K562 (cell line): Measurements from ENCODE around the gene ZCCHC9. TPM values are rescaled to one million over a fixed set of nuclear protein-coding genes. Genes with fewer than 3 reads are reported as not detected.

Experiments used
- ATAC-seq: fragments of 200-7000 bp; cut with Tn5 transposase; 3 replicates; pipeline ENCODE4 v1.9.1; 2020; ENCODE audit warnings: moderate library complexity
- BruUV-seq: library from RNA; stranded (reverse); fragments of 400-500 nt; replicated peaks from 2 replicates; lab custom pipeline; 2021; lab: Mats Ljungman, UMichigan
- CTCF ChIA-PET: fragments of 300-600 bp; formaldehyde crosslinking; extraction: SDS; loops from one replicate; lab custom pipeline; 2021; ENCODE audit warnings: low intra/inter-chr PET ratio; lab: Yijun Ruan, JAX
- POLR2A ChIA-PET: fragments of 300-600, 350-650 bp; sonication (Branson Sonifier 250); formaldehyde crosslinking; extraction: SDS; loops from one replicate; lab custom pipeline; 2021; ENCODE audit warnings: antibody characterized with exemption, inconsistent platforms; lab: Yijun Ruan, JAX
- DNase-seq, 4 experiments: peaks; one replicate each; pipeline versions ENCODE4 v3.0.0 to v3.0.0-alpha.2; 2011 to 2018; ENCODE audit warnings: low spot score in 3 of 4, mixed read lengths in 3 of 4; ENCODE audit errors: extremely low read depth in 1 of 4
- FAIRE-seq: peaks from 2 replicates; lab custom pipeline; 2011; peaks lifted over from hg19 to GRCh38; lab: Jason Lieb, UNC
- H2AFZ ChIP-seq: 2 replicates; pipeline ENCODE4 v1.6.0; 2011; ENCODE audit warnings: low read depth, low read length, control low read depth, inconsistent platforms
- H3K27ac ChIP-seq: fragments of 200-600 bp; 3 replicates; pipeline ENCODE4 v1.8.0; 2011; ENCODE audit warnings: low read depth, mild to moderate bottlenecking, control low read depth, inconsistent platforms, low read length, moderate library complexity, mixed read lengths; ENCODE audit errors: extremely low read depth
- H3K27me3 ChIP-seq, 2 experiments: fragments of 300-600 bp in 1 of 2; 2 replicates in 1 of 2; 3 replicates in 1 of 2; pipeline versions ENCODE4 v1.6.0 to v1.8.0; 2011; ENCODE audit warnings: inconsistent platforms in 2 of 2, low read length in 2 of 2, mild to moderate bottlenecking in 1 of 2, mixed read lengths in 1 of 2, moderate library complexity in 1 of 2; ENCODE audit not compliant: control insufficient read depth in 2 of 2, insufficient read depth in 2 of 2
- H3K36me3 ChIP-seq: fragments of 300-600 bp; 3 replicates; pipeline ENCODE4 v1.8.0; 2011; ENCODE audit warnings: mild to moderate bottlenecking, low read length, inconsistent platforms; ENCODE audit not compliant: control insufficient read depth, insufficient read depth
- H3K4me1 ChIP-seq, 2 experiments: fragments of 200-600 bp in 1 of 2; replicated peaks in 1 of 2; 2 replicates in 1 of 2; 3 replicates in 1 of 2; pipeline versions ENCODE4 v1.5.1 to v1.8.0; 2011; ENCODE audit warnings: inconsistent platforms in 2 of 2, low read length in 2 of 2, mild to moderate bottlenecking in 1 of 2, mixed read lengths in 1 of 2, moderate library complexity in 1 of 2; ENCODE audit not compliant: control insufficient read depth in 2 of 2, insufficient read depth in 2 of 2
- H3K4me2 ChIP-seq: 2 replicates; pipeline ENCODE4 v1.6.1; 2011; ENCODE audit warnings: low read length, control low read depth, inconsistent platforms, mixed read lengths; ENCODE audit not compliant: insufficient read depth
- H3K4me3 ChIP-seq: fragments of 200-600 bp; sonication (generic), shearing (Covaris generic); 2 replicates; pipeline ENCODE4 v1.5.1; 2016; ENCODE audit warnings: control low read depth, inconsistent platforms
- H3K79me2 ChIP-seq: fragments of 200-600 bp; 3 replicates; pipeline ENCODE4 v1.8.0; 2011; ENCODE audit warnings: low read length, inconsistent platforms; ENCODE audit not compliant: control insufficient read depth, insufficient read depth
- H3K9ac ChIP-seq, 2 experiments: 2 replicates each; pipeline versions ENCODE4 v1.6.0 to v1.6.1; 2011; ENCODE audit warnings: low read depth in 2 of 2, low read length in 2 of 2, control low read depth in 1 of 2, inconsistent platforms in 1 of 2, mild to moderate bottlenecking in 1 of 2, mixed read lengths in 1 of 2; ENCODE audit not compliant: insufficient read depth in 1 of 2
- H3K9me1 ChIP-seq: one replicate; pipeline ENCODE4 v1.6.0; 2011; ENCODE audit warnings: inconsistent platforms, mild to moderate bottlenecking, low read length, moderate library complexity; ENCODE audit not compliant: control insufficient read depth, insufficient read depth
- H3K9me3 ChIP-seq: replicated peaks from 2 replicates; pipeline ENCODE4 v1.5.1; 2011; ENCODE audit warnings: low read depth, low read length, inconsistent platforms; ENCODE audit not compliant: control insufficient read depth, insufficient read depth
- H4K20me1 ChIP-seq: replicated peaks from 2 replicates; pipeline ENCODE4 v1.6.1; 2011; ENCODE audit warnings: low read length, inconsistent platforms, mixed read lengths; ENCODE audit not compliant: control insufficient read depth, insufficient read depth
- ARNT ChIP-seq, 2 experiments: fragments of 450-650 bp; IDR thresholded peaks; 2 replicates each; pipeline ENCODE4 v1.6.1; 2016; ENCODE audit warnings: mild to moderate bottlenecking in 1 of 2
- BHLHE40 ChIP-seq: IDR thresholded peaks from 2 replicates; pipeline ENCODE4 v1.6.1; 2011; ENCODE audit warnings: low read length, improper control_type of control experiment
- CREM ChIP-seq: IDR thresholded peaks from 2 replicates; pipeline ENCODE4 v1.6.1; 2014; ENCODE audit warnings: antibody characterized with exemption, low read depth
- EP400 ChIP-seq: fragments of 450-650 bp; IDR thresholded peaks from 2 replicates; pipeline ENCODE4 v1.6.1; 2017; ENCODE audit warnings: antibody characterized with exemption, mild to moderate bottlenecking, moderate library complexity
- FOXM1 ChIP-seq, 2 experiments: fragments of 450-650 bp in 1 of 2; sonication (generic) in 1 of 2; formaldehyde crosslinking in 1 of 2; IDR thresholded peaks; 2 replicates each; pipeline versions ENCODE4 v1.6.1 to v1.9.0; 2017 to 2022; ENCODE audit warnings: low read depth in 2 of 2, mild to moderate bottlenecking in 2 of 2, missing genetic modification reagents in 1 of 2, moderate library complexity in 1 of 2
- GTF2E2 ChIP-seq: fragments of 200-800 bp; sonication (Bioruptor generic); IDR thresholded peaks from 2 replicates; pipeline ENCODE4 v1.6.1; 2016; ENCODE audit warnings: missing genetic modification characterization, missing compliant biosample characterization
- IFI16 ChIP-seq: fragments of 250-450 bp; sonication (Bioruptor Pico); IDR thresholded peaks from 2 replicates; pipeline ENCODE4 v2.1.2; 2022; ENCODE audit warnings: mild to moderate bottlenecking, inconsistent platforms
- MECOM ChIP-seq: fragments of 250-450 bp; sonication (Bioruptor Pico); IDR thresholded peaks from 2 replicates; pipeline ENCODE4 v1.8.0; 2022; ENCODE audit warnings: inconsistent platforms
- NBN ChIP-seq: fragments of 450-650 bp; IDR thresholded peaks from 2 replicates; pipeline ENCODE4 v1.6.1; 2016; ENCODE audit warnings: low read depth, mild to moderate bottlenecking
- NFIX ChIP-seq: fragments of 250-450 bp; sonication (Bioruptor Pico); IDR thresholded peaks from 2 replicates; pipeline ENCODE4 v1.4.0; 2020; ENCODE audit warnings: low read depth, mild to moderate bottlenecking, moderate library complexity
- RAD51 ChIP-seq: fragments of 450-650 bp; IDR thresholded peaks from 2 replicates; pipeline ENCODE4 v1.7.1; 2016; ENCODE audit warnings: low read depth, mild to moderate bottlenecking, borderline replicate concordance
- RFX5 ChIP-seq: IDR thresholded peaks from 2 replicates; pipeline ENCODE4 v1.6.1; 2011; ENCODE audit warnings: low read depth, mild to moderate bottlenecking, improper control_type of control experiment, low read length
- TAL1 ChIP-seq: fragments of 450-650 bp; IDR thresholded peaks from 2 replicates; pipeline ENCODE4 v1.6.1; 2016; ENCODE audit warnings: mild to moderate bottlenecking
- TOE1 ChIP-seq, 2 experiments: fragments of 450-650 bp in 1 of 2; sonication (generic) in 1 of 2; formaldehyde crosslinking in 1 of 2; IDR thresholded peaks; 2 replicates each; pipeline versions ENCODE4 v1.7.1 to v1.8.0; 2016 to 2022; ENCODE audit warnings: borderline replicate concordance in 2 of 2, mild to moderate bottlenecking in 2 of 2, antibody characterized with exemption in 1 of 2, inconsistent platforms in 1 of 2, low read depth in 1 of 2, missing genetic modification reagents in 1 of 2, moderate library complexity in 1 of 2
- ZNF354B ChIP-seq: fragments of 250-450 bp; sonication (Bioruptor Pico); IDR thresholded peaks from 2 replicates; pipeline ENCODE4 v1.4.0; 2020
- WGBS: fragments of 100-300 bp; shearing (Covaris generic); methylation state at CpG from one replicate; pipeline ENCODE4 v1.1.6; 2016; ENCODE audit warnings: low coverage, mixed read lengths; ENCODE audit not compliant: insufficient coverage; ENCODE audit errors: missing lambda C conversion rate; 5-methylcytosine and 5-hydroxymethylcytosine counted together
- in situ Hi-C: fragments of 300-500 bp; cut with MboI; formaldehyde crosslinking; loops from 4 replicates; pipeline ENCODE4 v1.15.0; 2018; ENCODE audit warnings: inconsistent platforms, mixed read lengths
- intact Hi-C: fragments of 100-400 bp; cut with micrococcal nuclease; formaldehyde crosslinking; loops from 2 replicates; pipeline ENCODE4 v1.14.2; 2022
- polyA plus RNA-seq, 8 experiments: library from polyadenylated mRNA; depleted of rRNA in 4 of 8; stranded (reverse) in 5 of 8; unstranded in 3 of 8; fragments of >200 nt; fragmentation: Nextera tagmentation in 2 of 8; fragmentation: Illumina TruSeq in 1 of 8; extraction: Ambion mirVana in 2 of 8; extraction: Trizol in 1 of 8; gene quantifications; 2 replicates each; pipeline versions ENCODE4 v1.2.1 to v1.2.3, GENCODE V29; 2011 to 2014; ENCODE audit warnings: inconsistent platforms in 1 of 8, missing spikeins in 1 of 8
- total RNA-seq, 7 experiments: library from RNA; depleted of rRNA in 6 of 7; stranded (reverse); fragments of >200 nt in 6 of 7; fragmentation: Illumina TruSeq in 2 of 7; extraction: Trizol in 2 of 7; gene quantifications; 2 replicates each; pipeline versions ENCODE4 v1.2.1 to v1.2.3, GENCODE V29; 2011 to 2021; ENCODE audit warnings: low replicate concordance in 1 of 7
- TF ChIP-seq, protein P1 (sequence below): fragments of 450-650 bp; formaldehyde crosslinking; IDR thresholded peaks from 2 replicates; pipeline ENCODE4 v1.4.0; 2020; ENCODE audit warnings: mild to moderate bottlenecking, mixed read lengths

Gene ZCCHC9
- total and polyA plus RNA-seq, 9 of the 15 experiments (the other 6 are each of a cell fraction or from before 2014, with no cell fraction given): 40.3 to 95.3 (median 59.9) TPM

DNA sequence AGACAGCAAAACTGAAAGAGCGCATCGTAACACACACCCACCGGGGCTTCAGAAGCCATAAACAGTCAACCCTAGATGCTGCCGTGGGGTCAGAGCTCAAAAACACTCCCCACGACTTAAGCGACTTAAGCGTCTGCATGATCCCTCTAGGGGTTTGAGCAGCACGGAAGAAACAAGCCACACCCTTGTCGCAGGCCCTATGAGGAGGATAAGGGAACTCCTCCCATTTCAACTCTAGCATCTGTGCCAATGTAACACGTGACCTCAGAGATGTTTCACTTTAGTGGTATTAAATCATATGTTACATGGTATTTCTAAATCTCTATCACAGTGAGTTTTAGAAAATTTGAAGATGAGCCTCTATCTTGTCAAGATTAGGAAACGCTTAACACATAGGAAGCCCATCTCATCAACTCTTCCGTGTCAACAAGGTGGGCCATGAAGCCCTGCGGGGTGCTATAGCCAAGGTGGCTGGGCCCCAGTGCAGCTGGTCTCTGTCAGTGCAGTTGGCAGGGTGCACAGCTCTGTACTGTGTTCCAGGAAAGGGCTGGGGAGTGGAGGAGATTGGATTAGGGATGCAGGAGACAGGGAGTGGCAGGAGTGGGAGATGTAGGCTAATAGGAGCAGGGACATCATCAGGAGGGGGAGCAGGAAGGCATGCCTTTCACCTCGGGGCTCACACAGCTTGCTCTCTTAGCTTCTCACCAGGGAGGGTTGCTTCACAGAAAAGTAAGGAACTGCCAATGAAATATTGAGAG lies 33.1 kb downstream of the ZCCHC9 start:
- 13% methylated on average over 14 of the region's 14 CpGs for WGBS
- ATAC-seq (peak; percentile 91), DNase-seq (peak in 2 of 4 experiments; percentile 17 to 38)
- peaks cover 3 to 12% of the 10 kb centered on the region in 2 experiments; a peak in 3 of 5 replicates for H3K27me3 ChIP-seq
- no peaks in the 10 kb centered on the region for H4K20me1 ChIP-seq
- peak overlapping the region; percentile 28 for H3K4me2 ChIP-seq
- H3K4me1 ChIP-seq: no peaks in the 10 kb centered on the region; a peak in 2 of 5 replicates
- no peak overlapping the region for H3K9ac ChIP-seq
- in situ Hi-C loops: no loop called here
- peak overlapping the region; percentile 64 for H2AFZ ChIP-seq
- TF ChIP-seq TOE1 (IDR thresholded peaks at IDR 0.05; ENCODE audit: borderline replicate concordance) (peak; percentile 48; the same call in 1 of the 2 replicates), TOE1 (CRISPR knock-in tag; IDR thresholded peaks at IDR 0.05; ENCODE audit: borderline replicate concordance, low read depth) (no peak), CREM (peak; percentile 42; the same call in 1 of the 2 replicates), RAD51 (peak; percentile 83), MECOM (CRISPR knock-in tag) (peak; percentile 16; the same call in 1 of the 2 replicates), RFX5 (no peak), EP400 (no peak), NFIX (CRISPR knock-in tag) (no peak), TAL1 (no peak), FOXM1 (IDR thresholded peaks at IDR 0.05; ENCODE audit: low read depth) (no peak), FOXM1 (CRISPR knock-in tag; IDR thresholded peaks at IDR 0.05; ENCODE audit: low read depth) (no peak), ZNF354B (CRISPR knock-in tag) (no peak), GTF2E2 (tag) (no peak), BHLHE40 (peak; percentile 54; the same call in 1 of the 2 replicates), ARNT (IDR thresholded peaks at IDR 0.05) (no peak), NBN (no peak), IFI16 (CRISPR knock-in tag) (no peak)
- TF ChIP-seq, protein P1, sequence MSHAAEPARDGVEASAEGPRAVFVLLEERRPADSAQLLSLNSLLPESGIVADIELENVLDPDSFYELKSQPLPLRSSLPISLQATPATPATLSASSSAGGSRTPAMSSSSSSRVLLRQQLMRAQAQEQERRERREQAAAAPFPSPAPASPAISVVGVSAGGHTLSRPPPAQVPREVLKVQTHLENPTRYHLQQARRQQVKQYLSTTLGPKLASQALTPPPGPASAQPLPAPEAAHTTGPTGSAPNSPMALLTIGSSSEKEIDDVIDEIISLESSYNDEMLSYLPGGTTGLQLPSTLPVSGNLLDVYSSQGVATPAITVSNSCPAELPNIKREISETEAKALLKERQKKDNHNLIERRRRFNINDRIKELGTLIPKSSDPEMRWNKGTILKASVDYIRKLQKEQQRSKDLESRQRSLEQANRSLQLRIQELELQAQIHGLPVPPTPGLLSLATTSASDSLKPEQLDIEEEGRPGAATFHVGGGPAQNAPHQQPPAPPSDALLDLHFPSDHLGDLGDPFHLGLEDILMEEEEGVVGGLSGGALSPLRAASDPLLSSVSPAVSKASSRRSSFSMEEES (CRISPR knock-in tag): peak; percentile 89
- TF ChIP-seq, all 486 proteins: peak for 6
- no peak for FAIRE-seq
- CTCF ChIA-PET: no interaction called here
- Histone ChIP-seq H3K79me2 (no peaks in the 10 kb centered on the region), H3K27ac (no peak overlapping the region), H3K36me3 (no peaks in the 10 kb centered on the region), H3K9me1 (no peaks in the 10 kb centered on the region), H3K4me3 (no peak overlapping the region), H3K9me3 (no peaks in the 10 kb centered on the region)
- POLR2A ChIA-PET: no interaction called here
- intact Hi-C loops: no loop called here
- no TSS peak for BruUV-seq
